Uterus (tissue), 4 donors: ENCODE data around the gene IFT25. TPM values are rescaled to one million over a fixed set of nuclear protein-coding genes. Genes with fewer than 3 reads are reported as not detected.

Experiments
- DNase-seq, 2 donors: peaks; one replicate each; pipeline ENCODE4 v3.0.0-alpha.2; 2019 to 2020
- H3K27ac ChIP-seq, 2 donors: fragments of 200-600 bp; sonication (generic); 1 replicate in 1 of 2; 2 replicates in 1 of 2; pipeline ENCODE4 v1.5.1; 2016 to 2018
- H3K27me3 ChIP-seq, 2 donors: fragments of 200-600 bp; sonication (generic); one replicate each; pipeline ENCODE4 v1.5.1; 2018 to 2019; ENCODE audit warnings: control low read depth in 1 of 2
- H3K36me3 ChIP-seq, 2 donors: fragments of 200-600 bp; sonication (generic); one replicate each; pipeline ENCODE4 v1.5.1; 2019; ENCODE audit warnings: control low read depth in 1 of 2
- H3K4me1 ChIP-seq, 2 donors: fragments of 200-600 bp; sonication (generic); one replicate each; pipeline ENCODE4 v1.5.1; 2018 to 2019; ENCODE audit warnings: control low read depth in 1 of 2
- H3K4me3 ChIP-seq, 2 donors: fragments of 200-600 bp; sonication (generic); 1 replicate in 1 of 2; 2 replicates in 1 of 2; pipeline ENCODE4 v1.5.1; 2018 to 2019; ENCODE audit warnings: mild to moderate bottlenecking in 1 of 2
- H3K9me3 ChIP-seq, 2 donors: fragments of 200-600 bp; sonication (generic); one replicate each; pipeline ENCODE4 v1.5.1; 2019; ENCODE audit warnings: control low read depth in 1 of 2
- POLR2A ChIP-seq, 2 donors: fragments of 450-650 bp; IDR thresholded peaks; one replicate each; pipeline ENCODE4 v1.6.1; 2016; ENCODE audit warnings: antibody characterized with exemption in 2 of 2, mild to moderate bottlenecking in 1 of 2, moderate library complexity in 1 of 2
- intact Hi-C: fragments of 100-400 bp; cut with DNase I; formaldehyde crosslinking; loops from one replicate; pipeline ENCODE4 v1.15.1; 2023; ENCODE audit warnings: low total_unique reads
- total RNA-seq, 4 donors: library from RNA; depleted of rRNA in 3 of 4; stranded (reverse); fragments of >200 nt in 3 of 4; gene quantifications; one replicate each; pipeline versions ENCODE4 v1.1.0 to v1.2.4, GENCODE V29; 2014 to 2023
- TF ChIP-seq, protein P1 (sequence below), 4 experiments: fragments of 200-600 bp in 2 of 4; fragments of 450-650 bp in 2 of 4; sonication (generic) in 2 of 4; IDR thresholded peaks; one replicate each; pipeline ENCODE4 v1.5.1; 2016 to 2019; ENCODE audit warnings: antibody characterized with exemption in 4 of 4, mild to moderate bottlenecking in 2 of 4, moderate library complexity in 1 of 4
- donor health status: DM: yes; HTN: yes; CAD: no.

Gene IFT25
- total RNA-seq, 4 donors from 2014 or later: 1.3 to 40.6 (median 28.7) TPM

DNA sequence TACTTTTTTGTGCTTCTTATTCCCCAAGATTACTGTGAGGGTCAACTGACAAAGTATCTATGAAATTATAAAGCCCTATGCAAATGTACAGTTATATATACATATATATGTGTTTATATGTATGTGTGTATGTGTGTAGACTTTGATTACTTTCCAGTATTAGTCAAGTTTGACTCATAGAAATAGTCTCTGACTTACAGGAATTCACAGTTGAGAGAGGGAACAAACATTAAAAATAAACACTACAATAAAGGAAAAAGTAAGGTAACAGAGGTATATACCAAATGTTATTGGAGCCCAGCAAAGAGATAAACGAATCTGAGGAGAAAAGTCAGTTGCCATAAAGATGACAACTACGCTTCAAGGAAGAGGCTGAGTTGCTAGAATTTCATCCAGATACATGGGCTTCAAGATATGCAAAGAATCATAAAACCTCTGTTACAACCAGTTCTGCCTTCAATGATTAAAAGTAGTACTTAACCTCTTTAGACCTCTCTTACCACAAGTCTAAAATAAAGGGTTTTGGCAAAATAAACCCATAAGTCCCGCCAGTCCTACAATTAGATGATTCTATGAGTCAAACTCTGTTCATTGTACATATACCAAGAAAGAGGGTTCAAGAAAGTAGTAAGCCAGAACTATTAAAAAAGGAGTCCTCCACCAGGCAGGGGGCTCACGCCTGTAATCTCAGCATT lies 7.2 kb downstream of the IFT25 start:
- TF ChIP-seq, protein P1, sequence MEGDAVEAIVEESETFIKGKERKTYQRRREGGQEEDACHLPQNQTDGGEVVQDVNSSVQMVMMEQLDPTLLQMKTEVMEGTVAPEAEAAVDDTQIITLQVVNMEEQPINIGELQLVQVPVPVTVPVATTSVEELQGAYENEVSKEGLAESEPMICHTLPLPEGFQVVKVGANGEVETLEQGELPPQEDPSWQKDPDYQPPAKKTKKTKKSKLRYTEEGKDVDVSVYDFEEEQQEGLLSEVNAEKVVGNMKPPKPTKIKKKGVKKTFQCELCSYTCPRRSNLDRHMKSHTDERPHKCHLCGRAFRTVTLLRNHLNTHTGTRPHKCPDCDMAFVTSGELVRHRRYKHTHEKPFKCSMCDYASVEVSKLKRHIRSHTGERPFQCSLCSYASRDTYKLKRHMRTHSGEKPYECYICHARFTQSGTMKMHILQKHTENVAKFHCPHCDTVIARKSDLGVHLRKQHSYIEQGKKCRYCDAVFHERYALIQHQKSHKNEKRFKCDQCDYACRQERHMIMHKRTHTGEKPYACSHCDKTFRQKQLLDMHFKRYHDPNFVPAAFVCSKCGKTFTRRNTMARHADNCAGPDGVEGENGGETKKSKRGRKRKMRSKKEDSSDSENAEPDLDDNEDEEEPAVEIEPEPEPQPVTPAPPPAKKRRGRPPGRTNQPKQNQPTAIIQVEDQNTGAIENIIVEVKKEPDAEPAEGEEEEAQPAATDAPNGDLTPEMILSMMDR (IDR thresholded peaks at IDR 0.05): no peak
- no peak for TF ChIP-seq POLR2A (IDR thresholded peaks at IDR 0.05)
- Histone ChIP-seq H3K4me1 (peaks cover 0 to 6% of the 10 kb centered on the region in 2 donors), H3K36me3 (no peaks in the 10 kb centered on the region), H3K27me3 (no peaks in the 10 kb centered on the region), H3K4me3 (no peak overlapping the region), H3K27ac (peak overlapping the region; percentile 66 to 71), H3K9me3 (no peaks in the 10 kb centered on the region)
- intact Hi-C loops: no loop called here
- no peak for DNase-seq

DNA sequence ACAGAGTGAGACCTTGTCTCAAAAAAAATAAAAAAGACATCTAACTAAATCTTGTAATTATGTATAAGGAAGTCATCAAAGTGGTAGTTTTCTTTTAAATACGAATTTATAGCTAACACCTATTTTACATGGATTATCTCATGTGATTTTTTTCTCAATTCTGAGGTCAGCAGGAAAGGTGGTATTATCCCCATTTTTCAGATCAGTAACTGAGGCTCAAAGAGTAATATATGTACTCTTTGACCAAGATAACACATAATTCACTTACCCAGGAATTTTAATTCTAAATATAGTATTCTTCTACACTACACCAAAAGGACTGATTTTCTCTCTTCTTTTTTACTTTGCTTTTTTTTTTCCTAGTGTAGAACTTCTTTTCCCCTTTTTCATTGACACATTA lies 9.1 kb downstream of the IFT25 start:
- no peaks in the 10 kb centered on the region for H3K27me3 ChIP-seq
- no peaks in the 10 kb centered on the region for H3K36me3 ChIP-seq
- intact Hi-C loops: no loop called here
- TF ChIP-seq, protein P1 (IDR thresholded peaks at IDR 0.05): no peak
- TF ChIP-seq POLR2A (IDR thresholded peaks at IDR 0.05): no peak
- no peak overlapping the region for H3K4me3 ChIP-seq
- no peaks in the 10 kb centered on the region for H3K9me3 ChIP-seq
- DNase-seq: no peak
- H3K4me1 ChIP-seq: peaks cover 0 to 6% of the 10 kb centered on the region in 2 donors
- peak overlapping the region; percentile 66 to 71 for H3K27ac ChIP-seq

DNA sequence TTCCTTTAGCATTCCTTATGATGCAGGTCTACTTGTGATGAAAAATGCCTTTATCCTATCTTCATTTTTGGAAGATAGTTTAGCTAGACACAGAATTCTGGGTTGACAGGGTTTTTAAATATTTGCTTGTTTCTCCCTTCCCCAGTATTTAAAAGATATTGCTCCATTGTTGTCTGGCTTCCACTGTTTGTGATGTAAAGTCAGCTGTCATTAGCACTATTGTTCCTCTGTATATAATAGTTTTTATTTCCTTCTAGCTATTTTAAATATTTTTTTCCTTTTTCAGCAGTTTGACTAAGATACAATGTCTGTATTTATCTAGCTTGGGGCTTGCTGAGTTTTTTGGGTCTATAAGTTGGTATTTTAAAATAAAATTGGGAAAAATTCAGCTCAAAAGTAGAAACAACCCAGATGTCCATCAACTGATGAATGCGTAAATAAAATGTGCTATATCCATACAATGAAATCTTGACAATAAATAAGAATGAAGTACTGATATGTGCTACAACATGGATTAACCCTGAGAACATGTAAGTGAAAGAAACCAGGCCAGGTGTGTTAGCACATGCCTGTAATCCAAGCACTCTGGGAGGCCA lies 11.2 kb downstream of the IFT25 start:
- H3K9me3 ChIP-seq: no peaks in the 10 kb centered on the region
- no peaks in the 10 kb centered on the region for H3K36me3 ChIP-seq
- H3K4me1 ChIP-seq: peaks cover 0 to 6% of the 10 kb centered on the region in 2 donors
- DNase-seq: no peak
- intact Hi-C loops: no loop called here
- no peaks in the 10 kb centered on the region for H3K27me3 ChIP-seq
- TF ChIP-seq, protein P1 (IDR thresholded peaks at IDR 0.05): no peak
- no peak for TF ChIP-seq POLR2A (IDR thresholded peaks at IDR 0.05)
- no peak overlapping the region for H3K4me3 ChIP-seq
- H3K27ac ChIP-seq: no peak overlapping the region

DNA sequence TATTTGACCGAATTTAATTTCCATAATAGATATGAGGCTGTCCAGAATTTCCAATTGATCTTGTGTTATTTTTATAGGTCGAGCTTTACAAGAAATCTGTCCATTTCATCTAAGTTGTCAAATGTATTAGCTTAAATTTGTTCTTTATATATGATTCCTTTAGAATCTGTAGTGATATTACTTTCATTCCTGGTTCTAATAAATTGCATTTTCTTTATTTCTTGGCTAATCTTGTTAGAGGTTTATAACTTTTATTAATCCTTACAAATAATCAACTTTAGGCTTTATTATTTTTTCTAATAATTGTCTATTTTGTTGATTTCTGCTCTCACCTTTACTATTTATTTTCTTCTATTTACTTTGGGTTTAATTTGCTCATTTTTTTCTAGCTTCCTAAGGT lies 14.0 kb downstream of the IFT25 start:
- intact Hi-C loops: no loop called here
- no peaks in the 10 kb centered on the region for H3K36me3 ChIP-seq
- H3K4me3 ChIP-seq: no peak overlapping the region
- no peak for TF ChIP-seq POLR2A (IDR thresholded peaks at IDR 0.05)
- TF ChIP-seq, protein P1 (IDR thresholded peaks at IDR 0.05): no peak
- no peak overlapping the region for H3K27ac ChIP-seq
- no peaks in the 10 kb centered on the region for H3K27me3 ChIP-seq
- no peaks in the 10 kb centered on the region for H3K9me3 ChIP-seq
- no peaks in the 10 kb centered on the region for H3K4me1 ChIP-seq
- no peak for DNase-seq

DNA sequence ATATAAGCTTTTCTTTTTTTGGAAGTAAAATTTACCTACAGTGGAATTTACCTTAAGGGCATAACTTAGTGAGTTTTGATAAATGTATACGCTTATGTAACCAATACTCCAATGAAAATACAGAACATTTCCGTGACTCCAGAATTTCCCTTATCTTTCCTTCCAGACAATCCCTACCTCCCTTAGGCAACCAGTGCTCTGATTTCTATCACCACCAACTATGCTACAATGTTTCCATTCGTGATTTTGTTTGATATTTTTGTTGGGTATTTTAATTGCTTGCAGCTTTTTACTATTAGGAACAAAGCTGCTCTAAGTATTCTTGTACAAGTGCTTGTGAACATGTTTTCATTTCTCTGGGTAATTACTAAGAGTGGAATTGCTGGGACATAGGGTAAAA lies 14.6 kb downstream of the IFT25 start:
- Histone ChIP-seq H3K36me3 (no peaks in the 10 kb centered on the region), H3K9me3 (no peaks in the 10 kb centered on the region), H3K4me1 (no peaks in the 10 kb centered on the region), H3K4me3 (no peak overlapping the region), H3K27me3 (no peaks in the 10 kb centered on the region), H3K27ac (no peak overlapping the region)
- no peak for DNase-seq
- TF ChIP-seq, protein P1 (IDR thresholded peaks at IDR 0.05): no peak
- TF ChIP-seq POLR2A (IDR thresholded peaks at IDR 0.05): no peak
- intact Hi-C loops: no loop called here
